MG63 (cell line): ENCODE data around the gene ACE2. TPM values are rescaled to one million over a fixed set of nuclear protein-coding genes. Genes with fewer than 3 reads are reported as not detected.
"Not testable (repeated sequence)": the region's sequence is repeated elsewhere in the genome, so short reads cannot be mapped to it uniquely, and the experiment has no call there.

Experiments
- DNase-seq: peaks from one replicate; pipeline ENCODE4 v3.0.0-alpha.2; 2020
- H3K27me3 ChIP-seq: fragments of 250-450 bp; sonication (Bioruptor Pico); 2 replicates; pipeline ENCODE4 v1.5.1; 2020; ENCODE audit warnings: mild to moderate bottlenecking, moderate library complexity
- H3K36me3 ChIP-seq: fragments of 250-450 bp; sonication (Bioruptor Pico); 2 replicates; pipeline ENCODE4 v1.5.1; 2020; ENCODE audit warnings: mild to moderate bottlenecking, moderate library complexity
- H3K4me3 ChIP-seq: fragments of 250-450 bp; sonication (Bioruptor Pico); 2 replicates; pipeline ENCODE4 v1.5.1; 2020; ENCODE audit warnings: mild to moderate bottlenecking, moderate library complexity
- H3K9me3 ChIP-seq: fragments of 250-450 bp; sonication (Bioruptor Pico); 2 replicates; pipeline ENCODE4 v1.5.1; 2020; ENCODE audit warnings: mild to moderate bottlenecking, moderate library complexity
- total RNA-seq: library from RNA; depleted of rRNA; stranded (reverse); fragments of >200 nt; shearing (Covaris generic); gene quantifications from 2 replicates; pipeline ENCODE4 v1.2.3, GENCODE V29; 2014; ENCODE audit warnings: low replicate concordance; rRNA removed

ACE2 gene
- not detected in 2 replicates for total RNA-seq

DNA sequence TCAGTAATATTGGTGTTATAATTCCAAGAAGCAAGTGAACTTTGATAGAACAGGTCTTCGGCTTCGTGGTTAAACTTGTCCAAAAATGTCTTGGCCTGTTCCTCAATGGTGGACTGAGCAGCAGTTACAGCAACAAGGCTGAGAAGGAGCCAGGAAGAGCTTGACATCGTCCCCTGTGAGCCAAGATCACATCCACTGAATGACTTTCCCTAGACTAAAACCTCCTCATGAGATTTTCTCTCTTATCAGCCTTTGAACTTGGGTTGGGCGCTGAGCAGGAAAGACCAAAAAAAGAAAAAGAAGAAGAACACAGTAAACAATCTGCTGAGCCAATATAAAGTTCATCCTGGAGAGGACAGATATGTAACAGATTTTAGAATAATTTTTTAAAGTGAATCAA is at the start of gene ACE2:
Gene ACE2, minus strand, starts transcription at position 216 of the 400 bp plus-strand sequence. Its CDS starts 49 bp downstream, at position 167.
- H3K4me3 ChIP-seq = no peak within 1 kb of the TSS
- DNase-seq = no peak
- no peaks in the 10 kb centered on the region for H3K9me3 ChIP-seq
- no peaks in the 10 kb centered on the region for H3K36me3 ChIP-seq
- H3K27me3 ChIP-seq = no peaks in the 10 kb centered on the region

DNA sequence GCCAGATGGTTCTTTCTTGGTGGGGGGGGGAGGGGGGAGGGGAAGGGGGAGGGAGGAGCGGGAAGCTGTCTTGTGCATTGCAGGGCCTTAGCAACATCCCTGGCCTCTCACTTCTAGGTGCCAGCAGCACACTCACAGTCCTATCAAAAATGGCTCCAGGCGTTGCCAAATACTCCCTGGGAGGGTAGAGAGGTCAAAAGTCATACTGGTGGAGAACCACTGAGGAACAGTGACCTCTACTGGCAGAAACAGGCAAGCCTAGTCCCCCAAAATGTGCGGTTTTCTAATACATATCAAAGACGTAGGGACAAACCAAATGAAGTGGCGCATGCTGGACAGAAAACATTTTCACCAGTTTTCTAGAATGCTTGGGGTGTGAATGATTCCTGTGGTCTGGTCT is 46.8 kb upstream of the ACE2 start:
- not testable (repeated sequence) for H3K4me3 ChIP-seq, H3K27me3 ChIP-seq, H3K36me3 ChIP-seq, H3K9me3 ChIP-seq, DNase-seq

DNA sequence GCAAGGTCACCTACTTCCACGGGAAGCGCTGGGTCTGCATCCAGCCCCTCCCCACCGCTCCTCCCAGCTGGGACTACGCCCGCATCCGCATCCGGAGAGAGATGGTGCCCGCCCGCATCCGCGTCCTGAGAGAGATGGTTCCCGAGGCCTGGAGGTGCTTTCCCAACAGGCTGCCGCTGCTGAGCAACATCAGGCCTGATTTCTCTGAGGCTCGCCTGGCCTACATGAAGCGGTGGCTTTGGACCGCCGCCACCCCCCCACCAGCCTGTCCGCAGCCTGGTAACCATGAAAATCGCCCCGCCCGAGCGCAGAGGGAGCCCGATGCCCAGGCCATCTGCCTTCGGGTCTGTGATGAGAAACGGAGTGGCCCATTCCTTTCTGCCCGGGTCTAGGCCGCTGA is 45.8 kb upstream of the ACE2 start:
- Histone ChIP-seq H3K27me3 (no peaks in the 10 kb centered on the region), H3K4me3 (no peak overlapping the region), H3K9me3 (no peaks in the 10 kb centered on the region), H3K36me3 (no peaks in the 10 kb centered on the region)
- DNase-seq = no peak

DNA sequence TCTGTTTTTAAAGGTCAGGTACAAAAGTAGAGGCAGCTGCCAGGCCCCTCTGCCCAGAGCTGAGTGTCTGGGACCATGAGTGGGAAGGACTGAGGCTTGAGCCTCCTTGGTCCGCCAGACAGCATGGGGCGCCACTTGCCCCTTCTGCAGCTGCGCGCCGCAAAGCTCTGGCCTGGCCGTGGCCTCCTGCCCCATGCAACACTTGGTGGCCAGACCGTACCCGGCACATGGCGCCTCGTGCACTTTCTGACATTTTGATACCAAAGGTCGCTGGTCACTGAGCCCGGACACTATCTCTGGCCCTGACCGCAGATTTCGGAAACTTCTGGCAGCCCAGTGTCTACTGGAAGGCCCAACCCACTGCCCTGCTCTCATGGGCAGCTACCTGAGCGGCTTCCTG is 45.3 kb upstream of the ACE2 start:
- no peaks in the 10 kb centered on the region for H3K9me3 ChIP-seq
- H3K4me3 ChIP-seq = no peak overlapping the region
- DNase-seq = no peak
- no peaks in the 10 kb centered on the region for H3K36me3 ChIP-seq
- H3K27me3 ChIP-seq = no peaks in the 10 kb centered on the region

DNA sequence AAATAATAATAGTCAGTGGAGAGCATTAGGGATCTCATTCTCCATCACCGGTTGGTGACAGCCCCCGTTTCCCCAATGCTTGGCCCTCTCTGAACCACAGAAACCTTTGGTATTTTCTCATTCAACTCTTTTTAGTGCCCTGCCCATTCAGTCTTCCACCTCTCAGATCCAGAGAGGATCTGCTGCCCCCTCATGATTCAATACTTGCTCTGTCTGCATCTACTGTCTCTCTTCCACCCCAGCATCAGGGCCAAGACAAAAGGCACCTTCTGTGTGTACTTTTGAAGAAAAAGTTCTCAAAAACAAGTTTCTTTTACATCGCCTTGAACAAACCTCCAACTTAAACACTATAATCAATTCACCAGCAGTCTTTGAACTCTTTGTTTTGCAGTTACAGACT is 44.5 kb upstream of the ACE2 start:
- H3K27me3 ChIP-seq = no peaks in the 10 kb centered on the region
- no peaks in the 10 kb centered on the region for H3K36me3 ChIP-seq
- no peak overlapping the region for H3K4me3 ChIP-seq
- no peaks in the 10 kb centered on the region for H3K9me3 ChIP-seq
- DNase-seq = no peak

- Histone ChIP-seq H3K27me3 (no peaks in the 10 kb centered on the region), H3K9me3 (no peaks in the 10 kb centered on the region), H3K36me3 (no peaks in the 10 kb centered on the region), H3K4me3 (no peak overlapping the region)
- no peak for DNase-seq
Observed at GRCh38 chrX:15644560-15644872, 43.8 kb upstream of the ACE2 start.

- no peaks in the 10 kb centered on the region for H3K36me3 ChIP-seq
- no peak overlapping the region for H3K4me3 ChIP-seq
- no peaks in the 10 kb centered on the region for H3K27me3 ChIP-seq
- H3K9me3 ChIP-seq = no peaks in the 10 kb centered on the region
- no peak for DNase-seq
Observed at GRCh38 chrX:15643786-15644559, 43.2 kb upstream of the ACE2 start.

DNA sequence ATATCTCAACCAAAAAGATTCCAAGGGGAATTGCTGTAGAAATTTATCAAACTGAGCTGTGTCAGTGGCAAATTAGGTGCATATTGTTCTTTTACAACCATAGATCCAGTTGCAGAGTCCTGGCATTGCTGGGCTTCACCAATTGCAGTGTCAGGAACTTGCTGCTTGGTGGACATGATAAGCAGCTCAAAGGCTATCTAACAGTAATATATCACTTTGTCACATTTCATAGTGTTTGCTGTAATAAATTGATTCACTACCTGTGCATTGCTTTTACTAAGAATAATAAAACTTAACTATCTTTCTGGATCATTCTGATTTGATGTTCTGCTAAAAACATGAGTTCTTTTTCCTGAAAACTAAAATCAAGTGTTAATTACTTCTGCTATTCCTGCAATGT is 30.9 kb upstream of the ACE2 start:
- Histone ChIP-seq H3K9me3 (no peaks in the 10 kb centered on the region), H3K27me3 (no peaks in the 10 kb centered on the region), H3K4me3 (no peak overlapping the region), H3K36me3 (no peaks in the 10 kb centered on the region)
- DNase-seq = no peak

GRCh38 chrX:15623054-15623453 is 22.3 kb upstream of the ACE2 start:
- no peaks in the 10 kb centered on the region for H3K27me3 ChIP-seq
- no peak overlapping the region for H3K4me3 ChIP-seq
- H3K9me3 ChIP-seq = no peaks in the 10 kb centered on the region
- no peak for DNase-seq
- H3K36me3 ChIP-seq = no peaks in the 10 kb centered on the region

DNA sequence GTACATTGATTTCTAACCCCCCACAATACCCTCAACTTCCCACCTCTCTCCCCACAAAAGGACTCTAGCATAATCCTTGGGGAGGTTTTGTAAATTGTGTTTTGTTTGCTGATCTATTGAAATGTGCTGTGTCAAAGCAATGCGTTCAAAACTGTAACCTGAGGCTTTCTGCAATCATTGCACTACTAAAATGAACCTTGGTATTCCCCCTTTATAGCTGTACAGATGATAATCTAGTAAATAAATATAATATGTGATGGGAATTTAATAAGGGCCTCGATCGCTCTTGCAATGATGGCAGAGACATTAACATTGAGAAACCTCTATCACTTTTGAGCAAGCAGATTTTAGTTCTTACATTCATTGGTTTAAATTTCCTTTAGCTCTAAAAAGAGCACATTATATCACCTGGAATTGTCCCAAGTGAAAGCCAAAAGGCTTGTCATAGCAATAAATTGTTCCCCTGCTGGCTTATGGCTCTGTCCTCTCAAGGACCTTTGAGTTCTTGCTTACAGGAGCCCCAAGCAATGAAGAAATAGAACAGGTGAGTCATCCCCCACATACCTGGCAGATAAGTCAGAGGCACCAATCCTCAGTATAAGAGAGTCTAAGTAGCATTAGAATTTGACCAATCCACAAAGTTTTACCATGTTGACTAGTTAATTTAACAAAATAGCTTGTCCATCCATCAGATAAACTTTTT is 18.4 kb upstream of the ACE2 start:
- no peaks in the 10 kb centered on the region for H3K36me3 ChIP-seq
- H3K4me3 ChIP-seq = no peak overlapping the region
- H3K27me3 ChIP-seq = no peaks in the 10 kb centered on the region
- H3K9me3 ChIP-seq = no peaks in the 10 kb centered on the region
- peak; percentile 4 for DNase-seq

GRCh38 chrX:15617111-15617510 is 16.4 kb upstream of the ACE2 start:
- peak; percentile 30 for DNase-seq
- Histone ChIP-seq H3K4me3 (no peak overlapping the region), H3K27me3 (no peaks in the 10 kb centered on the region), H3K36me3 (no peaks in the 10 kb centered on the region), H3K9me3 (no peaks in the 10 kb centered on the region)

DNA sequence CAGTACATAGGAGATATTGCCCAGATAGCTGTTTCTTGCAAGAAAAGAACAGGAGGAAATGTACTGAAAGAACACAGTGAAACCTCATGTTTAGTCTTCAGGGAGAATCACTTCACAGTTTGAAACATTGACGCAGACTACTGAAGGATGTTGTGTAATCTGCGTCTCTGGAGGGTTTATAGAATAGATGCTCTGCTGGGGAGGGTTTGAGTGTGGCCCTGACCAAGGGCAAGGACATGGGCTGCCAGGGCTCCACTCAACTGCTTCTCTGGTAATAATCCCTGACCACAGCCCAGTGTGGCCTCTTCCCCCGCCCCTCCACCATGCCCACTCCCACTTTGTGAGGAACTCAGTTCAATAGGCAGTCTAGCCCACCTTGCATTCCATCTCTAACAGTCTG is 15.8 kb upstream of the ACE2 start:
- no peak for DNase-seq
- Histone ChIP-seq H3K36me3 (no peaks in the 10 kb centered on the region), H3K4me3 (no peak overlapping the region), H3K27me3 (no peaks in the 10 kb centered on the region), H3K9me3 (no peaks in the 10 kb centered on the region)

DNA sequence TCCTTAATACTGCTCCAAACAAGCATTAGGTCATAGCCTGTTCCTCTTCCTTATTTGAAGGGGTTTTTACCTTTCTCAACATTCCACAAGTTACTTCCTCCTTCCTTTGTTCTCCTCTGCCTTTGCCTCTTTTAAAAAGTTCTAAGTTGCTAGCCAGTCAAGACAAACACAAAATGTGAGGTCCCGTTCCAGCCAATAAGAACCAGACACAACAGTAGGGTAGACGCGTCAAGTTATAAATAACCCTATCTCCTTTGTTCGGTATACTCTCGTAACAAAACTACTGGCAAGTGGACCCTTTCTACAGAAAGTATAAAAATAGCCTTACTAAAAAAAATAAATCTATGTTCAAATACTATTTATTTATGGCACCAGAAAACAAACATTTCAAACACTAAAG is 6.3 kb upstream of the ACE2 start:
- Histone ChIP-seq H3K27me3 (no peaks in the 10 kb centered on the region), H3K36me3 (no peaks in the 10 kb centered on the region), H3K9me3 (no peaks in the 10 kb centered on the region), H3K4me3 (no peak overlapping the region)
- no peak for DNase-seq

GRCh38 chrX:15606136-15606535 is 5.4 kb upstream of the ACE2 start:
- Histone ChIP-seq H3K36me3 (no peaks in the 10 kb centered on the region), H3K9me3 (no peaks in the 10 kb centered on the region), H3K4me3 (no peak overlapping the region), H3K27me3 (no peaks in the 10 kb centered on the region)
- no peak for DNase-seq

GRCh38 chrX:15605226-15605625 is 4.5 kb upstream of the ACE2 start:
- DNase-seq = no peak
- Histone ChIP-seq H3K4me3 (no peak overlapping the region), H3K36me3 (no peaks in the 10 kb centered on the region), H3K9me3 (no peaks in the 10 kb centered on the region), H3K27me3 (no peaks in the 10 kb centered on the region)

DNA sequence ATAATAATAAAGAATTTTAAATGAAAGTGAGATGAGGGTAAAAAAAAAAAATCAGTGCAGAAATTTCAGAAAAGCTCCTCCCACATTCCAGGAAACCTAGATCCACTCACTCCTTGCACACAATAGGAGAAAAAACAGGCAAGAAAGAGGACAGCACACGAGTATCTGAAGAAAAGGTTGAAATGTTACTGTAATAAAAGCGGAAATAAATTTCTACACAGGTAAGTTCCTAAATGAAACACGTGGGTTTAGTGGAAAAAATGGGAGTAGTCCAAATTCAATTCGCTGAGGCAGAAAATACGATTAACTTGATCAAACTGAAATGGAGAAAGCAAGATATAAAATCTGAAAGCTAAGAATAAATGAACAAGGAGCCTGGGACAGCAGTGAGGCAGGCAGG is 2.0 kb upstream of the ACE2 start:
- no peak overlapping the region for H3K4me3 ChIP-seq
- no peaks in the 10 kb centered on the region for H3K27me3 ChIP-seq
- no peaks in the 10 kb centered on the region for H3K36me3 ChIP-seq
- no peak for DNase-seq
- no peaks in the 10 kb centered on the region for H3K9me3 ChIP-seq

DNA sequence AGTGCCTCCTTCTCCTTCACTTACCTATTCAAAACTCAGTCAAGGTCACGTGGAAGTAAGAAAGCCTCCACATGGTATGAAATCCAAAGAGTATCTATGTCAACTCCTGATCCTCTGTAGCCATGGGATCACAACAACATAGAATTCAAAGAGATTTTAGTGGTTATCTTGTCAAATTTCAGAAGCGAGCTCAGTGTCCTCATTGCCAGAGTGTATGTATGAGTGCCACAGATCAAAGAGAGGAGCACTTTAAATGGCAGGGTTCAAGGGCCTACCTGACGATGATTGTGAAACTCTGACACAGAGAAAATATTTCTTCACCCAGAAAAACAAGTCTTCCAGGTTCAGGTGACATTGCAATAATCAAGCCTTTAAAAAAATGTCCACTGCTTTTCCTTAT is 1.2 kb upstream of the ACE2 start:
- no peak overlapping the region for H3K4me3 ChIP-seq
- no peaks in the 10 kb centered on the region for H3K36me3 ChIP-seq
- no peak for DNase-seq
- no peaks in the 10 kb centered on the region for H3K27me3 ChIP-seq
- H3K9me3 ChIP-seq = no peaks in the 10 kb centered on the region

- DNase-seq = no peak
Observed at GRCh38 chrX:15600049-15600448, 711 bp downstream of the ACE2 start.

More at GRCh38 chrX:15600049-15600448, 711 bp downstream of the ACE2 start:
- no peak overlapping the region for H3K4me3 ChIP-seq
- H3K9me3 ChIP-seq = no peaks in the 10 kb centered on the region
- no peaks in the 10 kb centered on the region for H3K27me3 ChIP-seq
- no peaks in the 10 kb centered on the region for H3K36me3 ChIP-seq
